A549 (cell line): ENCODE results near the gene SART3. TPM values are rescaled to one million over a fixed set of nuclear protein-coding genes. Genes with fewer than 3 reads are reported as not detected.
A peak's percentile ranks its signal among the peaks of the same experiment; 100 is the strongest.

Source experiments
- ATAC-seq, 2 experiments: fragments of 200-7000 bp in 1 of 2; fragments of >200 bp in 1 of 2; cut with Nextera tagmentation in 1 of 2; cut with Tn5 transposase in 1 of 2; 3 replicates each; pipeline versions ENCODE4 v1.8.0 to v1.9.1; 2018 to 2020; ENCODE audit warnings: mild to moderate bottlenecking in 1 of 2, moderate library complexity in 1 of 2
- CTCF ChIA-PET: fragments of 300-600 bp; sonication (Branson Sonifier 250); formaldehyde crosslinking; extraction: SDS; loops from one replicate; lab custom pipeline; 2021; ENCODE audit warnings: antibody characterized with exemption, inconsistent platforms; lab: Yijun Ruan, JAX
- POLR2A ChIA-PET: fragments of 350-600 bp; formaldehyde crosslinking; extraction: SDS; loops from one replicate; lab custom pipeline; 2021; ENCODE audit warnings: antibody characterized with exemption, inconsistent platforms; lab: Yijun Ruan, JAX
- DNase-seq, 2 experiments: peaks; one replicate each; pipeline versions ENCODE4 v3.0.0 to v3.0.0-alpha.2; 2011 to 2016; ENCODE audit warnings: low read depth in 1 of 2, low spot score in 1 of 2
- FAIRE-seq: peaks from 2 replicates; lab custom pipeline; 2011; peaks lifted over from hg19 to GRCh38; lab: Jason Lieb, UNC
- H3K27ac ChIP-seq, 2 experiments: fragments of >200 bp; sonication (Bioruptor Twin); formaldehyde crosslinking; 3 replicates each; pipeline ENCODE4 v1.5.1; 2016 to 2017
- H3K4me1 ChIP-seq: fragments of >200 bp; sonication (Bioruptor Twin); formaldehyde crosslinking; 3 replicates; pipeline ENCODE4 v1.6.1; 2016
- H3K4me2 ChIP-seq: fragments of >200 bp; sonication (Bioruptor Twin); formaldehyde crosslinking; 3 replicates; pipeline ENCODE4 v1.6.1; 2016
- H3K4me3 ChIP-seq: fragments of >200 bp; sonication (Bioruptor Twin); formaldehyde crosslinking; 3 replicates; pipeline ENCODE4 v1.5.1; 2016
- H3K9me3 ChIP-seq: fragments of >200 bp; sonication (Bioruptor Twin); formaldehyde crosslinking; 3 replicates; pipeline ENCODE4 v1.6.1; 2016
- CBX2 ChIP-seq: fragments of 200-600 bp; sonication (generic); IDR thresholded peaks from 2 replicates; pipeline ENCODE4 v1.6.1; 2016; ENCODE audit warnings: low read depth, mild to moderate bottlenecking, borderline replicate concordance
- E2F6 ChIP-seq: IDR thresholded peaks from 2 replicates; pipeline ENCODE4 v1.6.1; 2012; ENCODE audit warnings: low read depth, borderline replicate concordance
- EHMT2 ChIP-seq: fragments of 200-600 bp; sonication (generic); IDR thresholded peaks from 2 replicates; pipeline ENCODE4 v1.6.1; 2016; ENCODE audit warnings: antibody characterized with exemption, low read depth, mild to moderate bottlenecking, moderate library complexity
- EP300 ChIP-seq, 2 experiments: fragments of >200 bp; sonication (Bioruptor Twin); formaldehyde crosslinking; IDR thresholded peaks; 2 replicates in 1 of 2; 3 replicates in 1 of 2; pipeline ENCODE4 v1.6.1; 2016 to 2017
- ESRRA ChIP-seq: fragments of 150-350 bp; IDR thresholded peaks from 2 replicates; pipeline ENCODE4 v1.6.1; 2014; ENCODE audit warnings: mild to moderate bottlenecking, low read length, borderline replicate concordance
- GATA3 ChIP-seq: IDR thresholded peaks from 2 replicates; pipeline ENCODE4 v1.6.1; 2012; ENCODE audit warnings: borderline replicate concordance
- HDAC2 ChIP-seq: fragments of 200-600 bp; sonication (generic); IDR thresholded peaks from 2 replicates; pipeline ENCODE4 v1.6.1; 2016
- HES2 ChIP-seq: fragments of >200 bp; sonication (Bioruptor Twin); formaldehyde crosslinking; IDR thresholded peaks from 2 replicates; pipeline ENCODE4 v1.6.1; 2016
- HEYL ChIP-seq: fragments of 250-450 bp; sonication (Bioruptor Pico); IDR thresholded peaks from 2 replicates; pipeline ENCODE4 v1.8.0; 2021; ENCODE audit warnings: mild to moderate bottlenecking, moderate library complexity
- HMGXB4 ChIP-seq: fragments of 250-450 bp; sonication (Bioruptor Pico); IDR thresholded peaks from 2 replicates; pipeline ENCODE4 v1.5.0; 2021; ENCODE audit warnings: mild to moderate bottlenecking, moderate library complexity, borderline replicate concordance
- HOXA7 ChIP-seq: fragments of 250-450 bp; sonication (Bioruptor Pico); IDR thresholded peaks from 2 replicates; pipeline ENCODE4 v1.5.0; 2020; ENCODE audit warnings: mild to moderate bottlenecking, moderate library complexity
- KDM5A ChIP-seq: fragments of 200-600 bp; sonication (generic); IDR thresholded peaks from 2 replicates; pipeline ENCODE4 v1.6.1; 2016; ENCODE audit warnings: antibody characterized with exemption, mild to moderate bottlenecking
- MAFK ChIP-seq: fragments of 450-650 bp; IDR thresholded peaks from 2 replicates; pipeline ENCODE4 v1.6.1; 2014; ENCODE audit not compliant: partially characterized antibody
- PHF8 ChIP-seq: fragments of 200-600 bp; sonication (generic); IDR thresholded peaks from 2 replicates; pipeline ENCODE4 v1.6.1; 2016; ENCODE audit warnings: low read depth, mild to moderate bottlenecking, antibody characterized with exemption, moderate library complexity, borderline replicate concordance
- RARB ChIP-seq: fragments of 250-450 bp; sonication (Bioruptor Pico); IDR thresholded peaks from 2 replicates; pipeline ENCODE4 v1.8.0; 2021; ENCODE audit warnings: mild to moderate bottlenecking, moderate library complexity
- RCOR1 ChIP-seq: fragments of 150-350 bp; IDR thresholded peaks from 2 replicates; pipeline ENCODE4 v1.6.1; 2014; ENCODE audit warnings: antibody characterized with exemption, low read length, low read depth
- RFX5 ChIP-seq: fragments of 450-650 bp; IDR thresholded peaks from 2 replicates; pipeline ENCODE4 v1.7.1; 2014; ENCODE audit warnings: antibody characterized with exemption, mild to moderate bottlenecking, moderate library complexity
- WGBS: methylation state at CpG from one replicate; pipeline ENCODE4 v1.1.6; 2017; ENCODE audit errors: missing lambda C conversion rate; 5-methylcytosine and 5-hydroxymethylcytosine counted together
- polyA plus RNA-seq, 4 experiments: library from polyadenylated mRNA; depleted of rRNA in 3 of 4; stranded (reverse); fragments of >200 nt; fragmentation: RNase III in 1 of 4; extraction: RNeasy Plus Mini Kit Qiagen cat#74134 plus additional on column Dnase treatment in 1 of 4; gene quantifications; 2 replicates in 3 of 4; 3 replicates in 1 of 4; pipeline ENCODE4 v1.2.3, GENCODE V29; 2011 to 2017
- TF ChIP-seq, protein P1 (sequence below): fragments of 150-350 bp; IDR thresholded peaks from 2 replicates; pipeline ENCODE4 v1.6.1; 2014; ENCODE audit warnings: low read depth, mild to moderate bottlenecking, low read length
- TF ChIP-seq, protein P2 (sequence below): fragments of 450-650 bp; IDR thresholded peaks from 2 replicates; pipeline ENCODE4 v1.6.1; 2014; ENCODE audit warnings: antibody characterized with exemption
- TF ChIP-seq, protein P3 (sequence below): fragments of 200-600 bp; sonication (generic); IDR thresholded peaks from 2 replicates; pipeline ENCODE4 v1.6.1; 2016; ENCODE audit warnings: antibody characterized with exemption, mild to moderate bottlenecking, moderate library complexity
- TF ChIP-seq, protein P4 (sequence below): IDR thresholded peaks from 2 replicates; pipeline ENCODE4 v1.6.1; 2012

The SART3 gene
- polyA plus RNA-seq, 2 of the 4 experiments (the other 2 are of a cell fraction) = 52.7 to 77.2 TPM

DNA sequence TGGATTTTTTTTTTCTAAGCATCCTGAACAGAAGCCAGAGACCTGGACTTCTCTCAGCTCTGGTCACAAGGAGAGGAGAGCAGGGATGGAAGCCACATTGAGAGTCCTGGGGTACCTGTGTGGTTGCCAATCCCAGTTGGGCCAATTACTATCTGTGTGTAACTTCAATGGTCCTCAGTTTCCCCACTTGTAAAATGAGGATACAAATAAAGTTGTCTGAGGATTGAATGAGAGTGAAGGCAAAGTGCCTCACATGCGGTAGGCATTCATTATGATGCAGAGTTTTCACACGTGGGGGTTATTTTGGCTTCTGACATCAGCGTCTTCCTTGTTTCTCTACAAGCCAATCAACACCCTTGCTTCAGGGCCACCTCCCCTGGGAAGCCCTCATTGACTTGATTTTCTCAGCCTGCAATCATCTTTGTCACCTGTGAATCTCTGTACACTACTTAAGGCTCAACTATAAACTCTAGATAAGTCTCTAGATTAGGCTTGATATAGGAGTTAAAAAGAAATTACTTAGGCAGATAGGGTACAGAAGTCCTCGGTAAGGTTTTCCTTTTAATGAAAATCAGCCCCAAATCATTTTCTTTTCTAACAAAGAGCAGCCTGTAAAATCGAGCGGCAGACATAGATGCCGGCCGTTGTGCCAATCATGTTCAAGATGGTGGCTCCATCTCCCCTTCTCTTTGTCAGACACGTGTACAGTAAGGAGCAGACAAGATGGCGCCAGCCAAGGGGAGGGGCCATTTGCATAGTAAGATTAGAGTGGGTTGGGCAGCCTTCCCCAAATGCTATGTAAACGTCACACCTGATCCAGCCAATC lies 83.7 kb downstream of the SART3 start:
- POLR2A ChIA-PET = no interaction called here
- FAIRE-seq = no peak
- ATAC-seq = no peak

GRCh38 chr12:108475396-108475795 lies 85.6 kb downstream of the SART3 start:
- no peaks in the 10 kb centered on the region for H3K4me1 ChIP-seq
- ATAC-seq (no peak), FAIRE-seq (no peak), DNase-seq (no peak)
- CTCF ChIA-PET = interaction anchor here (1.0 to 1.7 kb wide), 2 partner anchors 37 to 485 kb away, joined by 3 to 5 read pairs; no protein-coding TSS in a partner anchor
- H3K9me3 ChIP-seq = no peaks in the 10 kb centered on the region
- POLR2A ChIA-PET = no interaction called here
- TF ChIP-seq RFX5 (no peak), RARB (CRISPR knock-in tag) (no peak), MAFK (no peak), HOXA7 (CRISPR knock-in tag) (no peak), GATA3 (no peak), HES2 (no peak), HEYL (no peak), E2F6 (no peak), EHMT2 (no peak), HDAC2 (no peak), KDM5A (no peak)
- TF ChIP-seq, protein P1, sequence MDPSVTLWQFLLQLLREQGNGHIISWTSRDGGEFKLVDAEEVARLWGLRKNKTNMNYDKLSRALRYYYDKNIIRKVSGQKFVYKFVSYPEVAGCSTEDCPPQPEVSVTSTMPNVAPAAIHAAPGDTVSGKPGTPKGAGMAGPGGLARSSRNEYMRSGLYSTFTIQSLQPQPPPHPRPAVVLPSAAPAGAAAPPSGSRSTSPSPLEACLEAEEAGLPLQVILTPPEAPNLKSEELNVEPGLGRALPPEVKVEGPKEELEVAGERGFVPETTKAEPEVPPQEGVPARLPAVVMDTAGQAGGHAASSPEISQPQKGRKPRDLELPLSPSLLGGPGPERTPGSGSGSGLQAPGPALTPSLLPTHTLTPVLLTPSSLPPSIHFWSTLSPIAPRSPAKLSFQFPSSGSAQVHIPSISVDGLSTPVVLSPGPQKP = no peak
- TF ChIP-seq, protein P2, sequence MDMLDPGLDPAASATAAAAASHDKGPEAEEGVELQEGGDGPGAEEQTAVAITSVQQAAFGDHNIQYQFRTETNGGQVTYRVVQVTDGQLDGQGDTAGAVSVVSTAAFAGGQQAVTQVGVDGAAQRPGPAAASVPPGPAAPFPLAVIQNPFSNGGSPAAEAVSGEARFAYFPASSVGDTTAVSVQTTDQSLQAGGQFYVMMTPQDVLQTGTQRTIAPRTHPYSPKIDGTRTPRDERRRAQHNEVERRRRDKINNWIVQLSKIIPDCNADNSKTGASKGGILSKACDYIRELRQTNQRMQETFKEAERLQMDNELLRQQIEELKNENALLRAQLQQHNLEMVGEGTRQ = no peak
- no peak overlapping the region for H3K27ac ChIP-seq
- 2% methylated on average over 2 of the region's 2 CpGs for WGBS
- no peak overlapping the region for H3K4me3 ChIP-seq
- H3K4me2 ChIP-seq = no peak overlapping the region

More for the DNA sequence above, 83.7 kb downstream of the SART3 start:
- TF ChIP-seq HMGXB4 (no peak), RCOR1 (no peak), ESRRA (no peak), CBX2 (no peak), PHF8 (no peak), EP300 (IDR thresholded peaks at IDR 0.05) (no peak), MAFK (no peak), GATA3 (no peak)
- TF ChIP-seq, protein P3, sequence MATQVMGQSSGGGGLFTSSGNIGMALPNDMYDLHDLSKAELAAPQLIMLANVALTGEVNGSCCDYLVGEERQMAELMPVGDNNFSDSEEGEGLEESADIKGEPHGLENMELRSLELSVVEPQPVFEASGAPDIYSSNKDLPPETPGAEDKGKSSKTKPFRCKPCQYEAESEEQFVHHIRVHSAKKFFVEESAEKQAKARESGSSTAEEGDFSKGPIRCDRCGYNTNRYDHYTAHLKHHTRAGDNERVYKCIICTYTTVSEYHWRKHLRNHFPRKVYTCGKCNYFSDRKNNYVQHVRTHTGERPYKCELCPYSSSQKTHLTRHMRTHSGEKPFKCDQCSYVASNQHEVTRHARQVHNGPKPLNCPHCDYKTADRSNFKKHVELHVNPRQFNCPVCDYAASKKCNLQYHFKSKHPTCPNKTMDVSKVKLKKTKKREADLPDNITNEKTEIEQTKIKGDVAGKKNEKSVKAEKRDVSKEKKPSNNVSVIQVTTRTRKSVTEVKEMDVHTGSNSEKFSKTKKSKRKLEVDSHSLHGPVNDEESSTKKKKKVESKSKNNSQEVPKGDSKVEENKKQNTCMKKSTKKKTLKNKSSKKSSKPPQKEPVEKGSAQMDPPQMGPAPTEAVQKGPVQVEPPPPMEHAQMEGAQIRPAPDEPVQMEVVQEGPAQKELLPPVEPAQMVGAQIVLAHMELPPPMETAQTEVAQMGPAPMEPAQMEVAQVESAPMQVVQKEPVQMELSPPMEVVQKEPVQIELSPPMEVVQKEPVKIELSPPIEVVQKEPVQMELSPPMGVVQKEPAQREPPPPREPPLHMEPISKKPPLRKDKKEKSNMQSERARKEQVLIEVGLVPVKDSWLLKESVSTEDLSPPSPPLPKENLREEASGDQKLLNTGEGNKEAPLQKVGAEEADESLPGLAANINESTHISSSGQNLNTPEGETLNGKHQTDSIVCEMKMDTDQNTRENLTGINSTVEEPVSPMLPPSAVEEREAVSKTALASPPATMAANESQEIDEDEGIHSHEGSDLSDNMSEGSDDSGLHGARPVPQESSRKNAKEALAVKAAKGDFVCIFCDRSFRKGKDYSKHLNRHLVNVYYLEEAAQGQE = no peak
- TF ChIP-seq, protein P4, sequence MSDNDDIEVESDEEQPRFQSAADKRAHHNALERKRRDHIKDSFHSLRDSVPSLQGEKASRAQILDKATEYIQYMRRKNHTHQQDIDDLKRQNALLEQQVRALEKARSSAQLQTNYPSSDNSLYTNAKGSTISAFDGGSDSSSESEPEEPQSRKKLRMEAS = no peak
- CTCF ChIA-PET = interaction anchor here (0.6 to 2.6 kb wide), 4 partner anchors 8 to 487 kb away, joined by 3 to 7 read pairs (median 4); no protein-coding TSS in a partner anchor
- DNase-seq = peak in 1 of 2 experiments; percentile 14
- no peak overlapping the region for H3K4me3 ChIP-seq
- H3K4me2 ChIP-seq = no peak overlapping the region
- no peak overlapping the region for H3K27ac ChIP-seq
- no peaks in the 10 kb centered on the region for H3K9me3 ChIP-seq
- WGBS = 65% methylated on average over 11 of the region's 11 CpGs
- no peaks in the 10 kb centered on the region; the same call in 2 of the 3 replicates for H3K4me1 ChIP-seq
